Type B pancreatic cell (in vitro differentiated cells): ENCODE measurements around the gene FLNB. TPM values are rescaled to one million over a fixed set of nuclear protein-coding genes. Genes with fewer than 3 reads are reported as not detected.
A peak's percentile ranks its signal among the peaks of the same experiment; 100 is the strongest.

ENCODE experiments used
- DNase-seq: peaks from one replicate; pipeline ENCODE4 v3.0.0; 2021; ENCODE audit warnings: mixed read lengths; ENCODE audit not compliant: unreplicated experiment; ENCODE audit errors: extremely low spot score
- H3K27ac Mint-ChIP-seq: 2 replicates; pipeline ENCODE4 v1.8.0; 2021; ENCODE audit warnings: mild to moderate bottlenecking, mixed read lengths
- H3K27me3 Mint-ChIP-seq: 2 replicates; pipeline ENCODE4 v1.8.0; 2021; ENCODE audit warnings: mixed read lengths
- H3K36me3 Mint-ChIP-seq: 2 replicates; pipeline ENCODE4 v1.8.0; 2021; ENCODE audit warnings: mixed read lengths
- H3K4me1 Mint-ChIP-seq: one replicate; pipeline ENCODE4 v1.8.0; 2021; ENCODE audit warnings: mixed read lengths; ENCODE audit not compliant: unreplicated experiment
- H3K4me3 Mint-ChIP-seq: 2 replicates; pipeline ENCODE4 v1.8.0; 2021; ENCODE audit warnings: mild to moderate bottlenecking, mixed read lengths
- H3K9me3 Mint-ChIP-seq: 2 replicates; pipeline ENCODE4 v1.8.0; 2021; ENCODE audit warnings: mixed read lengths
- total RNA-seq: library from RNA; stranded (reverse); gene quantifications from 2 replicates; pipeline ENCODE4 v1.2.1, GENCODE V29; 2021; ENCODE audit warnings: low replicate concordance
- TF ChIP-seq, protein P1 (sequence below): fragments of 200-600 bp; sonication (generic); conservative IDR thresholded peaks from 2 replicates; pipeline ENCODE4 v1.5.0; 2021; ENCODE audit warnings: antibody characterized with exemption, mild to moderate bottlenecking

FLNB gene
- total RNA-seq, 1 donor from 2014 or later, result 204 TPM

DNA sequence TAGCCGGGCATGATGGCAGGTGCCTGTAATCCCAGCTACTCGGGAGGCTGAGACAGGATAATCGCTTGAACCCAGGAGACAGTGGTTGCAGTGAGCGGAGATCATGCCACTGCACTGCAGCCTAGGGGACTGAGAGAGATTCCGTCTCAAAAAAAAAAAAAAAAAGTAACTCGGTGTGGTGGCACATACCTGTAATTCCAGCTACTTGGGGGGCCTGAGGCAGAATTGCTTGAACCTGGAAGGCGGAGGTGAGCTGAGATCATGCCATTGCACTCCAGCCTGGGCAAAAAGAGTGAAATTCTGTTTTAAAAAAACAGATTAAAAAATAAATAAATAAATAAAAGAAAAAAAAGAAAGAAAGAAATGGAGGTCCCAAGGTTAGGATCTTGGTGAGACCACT, 6.2 kb upstream of the FLNB start:
- DNase-seq, result no peak
- Mint-ChIP-seq H3K4me1 (peaks cover 24% of the 10 kb centered on the region), H3K9me3 (peaks cover 4% of the 10 kb centered on the region), H3K27me3 (no peaks in the 10 kb centered on the region), H3K27ac (peak overlapping the region; percentile 61), H3K36me3 (no peaks in the 10 kb centered on the region), H3K4me3 (no peak overlapping the region)
- TF ChIP-seq, protein P1, sequence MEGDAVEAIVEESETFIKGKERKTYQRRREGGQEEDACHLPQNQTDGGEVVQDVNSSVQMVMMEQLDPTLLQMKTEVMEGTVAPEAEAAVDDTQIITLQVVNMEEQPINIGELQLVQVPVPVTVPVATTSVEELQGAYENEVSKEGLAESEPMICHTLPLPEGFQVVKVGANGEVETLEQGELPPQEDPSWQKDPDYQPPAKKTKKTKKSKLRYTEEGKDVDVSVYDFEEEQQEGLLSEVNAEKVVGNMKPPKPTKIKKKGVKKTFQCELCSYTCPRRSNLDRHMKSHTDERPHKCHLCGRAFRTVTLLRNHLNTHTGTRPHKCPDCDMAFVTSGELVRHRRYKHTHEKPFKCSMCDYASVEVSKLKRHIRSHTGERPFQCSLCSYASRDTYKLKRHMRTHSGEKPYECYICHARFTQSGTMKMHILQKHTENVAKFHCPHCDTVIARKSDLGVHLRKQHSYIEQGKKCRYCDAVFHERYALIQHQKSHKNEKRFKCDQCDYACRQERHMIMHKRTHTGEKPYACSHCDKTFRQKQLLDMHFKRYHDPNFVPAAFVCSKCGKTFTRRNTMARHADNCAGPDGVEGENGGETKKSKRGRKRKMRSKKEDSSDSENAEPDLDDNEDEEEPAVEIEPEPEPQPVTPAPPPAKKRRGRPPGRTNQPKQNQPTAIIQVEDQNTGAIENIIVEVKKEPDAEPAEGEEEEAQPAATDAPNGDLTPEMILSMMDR, result no peak

DNA sequence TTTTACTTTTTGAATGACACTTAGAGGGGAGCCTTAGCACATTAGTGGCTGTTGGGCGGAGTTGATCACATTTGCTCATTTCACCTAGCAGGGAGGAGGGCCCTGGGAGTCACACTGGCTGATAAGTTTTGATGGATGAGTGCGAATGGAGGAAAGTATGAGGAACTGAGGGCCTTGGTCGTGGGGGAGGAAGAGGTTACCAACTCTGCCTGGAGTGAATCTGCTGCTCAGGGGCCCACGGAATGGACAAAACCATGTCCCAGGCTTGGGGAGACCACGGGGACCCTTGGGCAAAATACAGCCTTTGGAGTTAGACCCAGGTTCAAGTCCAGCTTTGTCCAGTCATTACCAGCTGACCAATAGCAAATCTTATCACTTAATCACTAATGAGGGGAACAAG, 5.1 kb upstream of the FLNB start:
- Mint-ChIP-seq H3K4me1 (peaks cover 24% of the 10 kb centered on the region), H3K27ac (peak overlapping the region; percentile 89), H3K27me3 (no peaks in the 10 kb centered on the region), H3K9me3 (peaks cover 4% of the 10 kb centered on the region), H3K4me3 (peak overlapping the region; percentile 13), H3K36me3 (no peaks in the 10 kb centered on the region)
- DNase-seq, result no peak
- TF ChIP-seq, protein P1, result no peak

DNA sequence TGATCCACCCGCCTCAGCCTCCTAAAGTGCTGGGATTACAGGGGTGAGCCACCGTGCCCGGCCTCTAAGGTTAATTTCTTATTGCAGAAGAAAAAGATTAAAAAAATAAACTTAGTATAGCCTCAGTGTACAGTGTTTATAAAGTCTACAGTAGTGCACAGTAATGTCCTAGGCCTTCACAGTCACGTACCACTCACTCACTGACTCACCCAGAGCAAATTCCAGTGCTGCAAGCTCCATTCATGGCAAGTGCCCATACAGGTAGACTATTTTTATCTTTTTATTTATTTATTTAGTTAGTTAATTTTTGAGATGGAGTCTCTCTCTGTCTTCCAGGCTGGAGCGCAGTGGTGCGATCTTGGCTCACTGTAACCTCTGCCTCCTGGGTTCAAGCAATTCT, 3.2 kb upstream of the FLNB start:
- peaks cover 22% of the 10 kb centered on the region for H3K4me1 Mint-ChIP-seq
- no peak overlapping the region for H3K27ac Mint-ChIP-seq
- DNase-seq, result no peak
- peaks cover 4% of the 10 kb centered on the region for H3K9me3 Mint-ChIP-seq
- no peak overlapping the region for H3K4me3 Mint-ChIP-seq
- no peaks in the 10 kb centered on the region for H3K36me3 Mint-ChIP-seq
- TF ChIP-seq, protein P1, result no peak
- no peaks in the 10 kb centered on the region for H3K27me3 Mint-ChIP-seq

DNA sequence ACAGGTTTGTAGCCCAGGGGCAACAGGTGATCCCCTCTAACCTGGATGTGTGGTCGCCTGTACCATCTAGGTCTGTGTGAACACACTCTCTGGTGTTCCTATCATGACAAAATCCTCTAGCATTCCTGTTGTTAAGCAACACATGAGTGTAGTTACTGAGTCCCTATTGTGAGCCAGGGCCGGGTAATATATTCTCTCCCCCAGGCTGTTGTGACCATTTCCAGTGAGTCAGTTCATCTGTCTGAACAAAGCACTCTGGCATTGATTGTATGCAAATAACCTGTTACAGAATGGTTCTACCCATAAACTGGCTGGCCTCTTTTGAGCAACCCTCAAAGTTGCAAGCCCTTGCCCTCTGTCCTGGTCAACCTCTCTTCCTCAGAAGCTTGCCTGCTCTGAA, 2.6 kb upstream of the FLNB start:
- Mint-ChIP-seq H3K4me3 (peak overlapping the region; percentile 25), H3K9me3 (peaks cover 1% of the 10 kb centered on the region), H3K36me3 (no peaks in the 10 kb centered on the region), H3K27ac (peak overlapping the region; percentile 80), H3K27me3 (no peaks in the 10 kb centered on the region), H3K4me1 (peaks cover 20% of the 10 kb centered on the region)
- TF ChIP-seq, protein P1, result no peak
- no peak for DNase-seq

DNA sequence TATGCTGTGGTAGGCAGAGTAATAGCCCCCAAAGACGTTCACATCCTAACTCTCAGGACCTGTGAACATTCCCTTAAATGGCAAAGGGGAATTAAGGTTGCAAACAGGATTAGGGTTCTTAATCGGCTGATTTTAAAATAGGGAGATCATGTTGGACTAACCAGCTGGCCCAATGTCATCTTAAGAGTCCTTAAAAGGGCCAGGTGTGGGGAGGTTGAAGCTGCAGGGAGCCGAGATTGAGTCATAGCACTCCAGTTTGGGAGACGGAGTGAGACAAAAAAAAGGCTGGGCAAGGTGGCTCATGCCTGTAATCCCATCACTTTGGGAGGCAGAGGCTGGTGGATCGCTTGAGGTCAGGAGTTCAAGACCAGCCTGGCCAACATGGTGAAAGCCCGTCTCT, 1.6 kb upstream of the FLNB start:
- DNase-seq, result no peak
- peak overlapping the region; percentile 55 for H3K27ac Mint-ChIP-seq
- peaks cover 22% of the 10 kb centered on the region for H3K4me1 Mint-ChIP-seq
- TF ChIP-seq, protein P1, result no peak
- H3K4me3 Mint-ChIP-seq, result peak overlapping the region; percentile 36
- H3K9me3 Mint-ChIP-seq, result no peaks in the 10 kb centered on the region
- peaks cover 4% of the 10 kb centered on the region for H3K36me3 Mint-ChIP-seq
- H3K27me3 Mint-ChIP-seq, result no peaks in the 10 kb centered on the region
